Measurements from ENCODE around the gene HSF2. TPM values are rescaled to one million over a fixed set of nuclear protein-coding genes. Genes with fewer than 3 reads are reported as not detected.

The HSF2 gene
- total RNA-seq, 1 donor = 32.9 TPM

DNA sequence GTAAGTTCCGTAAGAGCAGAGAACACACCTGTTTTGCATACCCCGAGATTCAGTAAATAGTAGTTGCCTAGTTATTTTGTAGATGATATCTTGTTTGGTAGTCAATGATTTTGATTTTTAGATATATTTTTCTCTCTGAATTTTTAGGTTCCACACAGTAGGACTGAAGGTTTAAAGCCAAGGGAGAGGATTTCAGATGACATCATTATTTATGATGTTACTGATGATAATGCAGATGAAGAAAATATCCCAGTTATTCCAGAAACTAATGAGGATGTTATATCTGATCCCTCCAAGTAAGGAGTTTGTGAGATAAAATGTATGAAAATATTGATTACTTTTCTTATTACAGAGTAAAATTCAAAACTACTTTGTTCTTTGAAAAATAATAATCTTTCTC, 22.6 kb downstream of the HSF2 start:
- H3K79me2 ChIP-seq (ENCODE audit: insufficient read depth, low read length) = no peaks in the 10 kb centered on the region
- no peak for DNase-seq (ENCODE audit: insufficient read length, low spot score, missing footprints)
- H3K9me3 ChIP-seq (ENCODE audit: low read depth, low read length) = no peaks in the 10 kb centered on the region
- H3K4me1 ChIP-seq (ENCODE audit: insufficient read depth, low read length) = no peaks in the 10 kb centered on the region
- H3K4me2 ChIP-seq (ENCODE audit: insufficient read depth, low read length) = no peak overlapping the region
- no peaks in the 10 kb centered on the region for H4K20me1 ChIP-seq (ENCODE audit: insufficient read depth, low read length)
- no peak overlapping the region for H3K27ac ChIP-seq (ENCODE audit: low read depth, low read length)
- no peak overlapping the region for H3K4me3 ChIP-seq (ENCODE audit: insufficient read depth, low read length)
- H3K27me3 ChIP-seq (ENCODE audit: insufficient read depth, low read length) = no peaks in the 10 kb centered on the region
- no peak overlapping the region for H2AFZ ChIP-seq (ENCODE audit: low read length)
- TF ChIP-seq, protein P1, sequence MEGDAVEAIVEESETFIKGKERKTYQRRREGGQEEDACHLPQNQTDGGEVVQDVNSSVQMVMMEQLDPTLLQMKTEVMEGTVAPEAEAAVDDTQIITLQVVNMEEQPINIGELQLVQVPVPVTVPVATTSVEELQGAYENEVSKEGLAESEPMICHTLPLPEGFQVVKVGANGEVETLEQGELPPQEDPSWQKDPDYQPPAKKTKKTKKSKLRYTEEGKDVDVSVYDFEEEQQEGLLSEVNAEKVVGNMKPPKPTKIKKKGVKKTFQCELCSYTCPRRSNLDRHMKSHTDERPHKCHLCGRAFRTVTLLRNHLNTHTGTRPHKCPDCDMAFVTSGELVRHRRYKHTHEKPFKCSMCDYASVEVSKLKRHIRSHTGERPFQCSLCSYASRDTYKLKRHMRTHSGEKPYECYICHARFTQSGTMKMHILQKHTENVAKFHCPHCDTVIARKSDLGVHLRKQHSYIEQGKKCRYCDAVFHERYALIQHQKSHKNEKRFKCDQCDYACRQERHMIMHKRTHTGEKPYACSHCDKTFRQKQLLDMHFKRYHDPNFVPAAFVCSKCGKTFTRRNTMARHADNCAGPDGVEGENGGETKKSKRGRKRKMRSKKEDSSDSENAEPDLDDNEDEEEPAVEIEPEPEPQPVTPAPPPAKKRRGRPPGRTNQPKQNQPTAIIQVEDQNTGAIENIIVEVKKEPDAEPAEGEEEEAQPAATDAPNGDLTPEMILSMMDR (IDR thresholded peaks at IDR 0.05; ENCODE audit: extremely low read depth, low read depth, low read length) = no peak
- H3K36me3 ChIP-seq (ENCODE audit: insufficient read depth, low read length) = peaks cover 29% of the 10 kb centered on the region

DNA sequence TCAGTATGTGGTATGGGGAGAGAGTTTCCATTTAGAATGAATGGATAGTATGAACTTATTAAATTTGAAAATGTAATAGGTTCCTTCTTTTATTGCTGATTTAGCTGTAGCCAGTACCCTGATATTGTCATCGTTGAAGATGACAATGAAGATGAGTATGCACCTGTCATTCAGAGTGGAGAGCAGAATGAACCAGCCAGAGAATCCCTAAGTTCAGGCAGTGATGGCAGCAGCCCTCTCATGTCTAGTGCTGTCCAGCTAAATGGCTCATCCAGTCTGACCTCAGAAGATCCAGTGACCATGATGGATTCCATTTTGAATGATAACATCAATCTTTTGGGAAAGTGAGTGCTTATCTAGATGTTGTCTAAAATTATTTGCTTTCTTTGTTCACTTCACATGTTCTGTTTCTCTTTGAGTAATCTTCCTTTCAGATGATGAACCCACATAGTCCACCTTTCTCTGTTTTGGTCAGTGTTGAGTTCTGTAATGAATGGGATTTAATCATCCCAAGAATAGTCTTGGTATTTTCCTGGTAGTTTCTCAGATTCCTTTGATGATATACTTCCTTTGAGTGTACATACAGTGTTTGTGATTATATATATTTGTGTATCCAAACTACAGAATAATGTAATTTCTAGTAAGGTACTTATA, 23.3 kb downstream of the HSF2 start:
- no peaks in the 10 kb centered on the region for H3K9me3 ChIP-seq (ENCODE audit: low read depth, low read length)
- no peaks in the 10 kb centered on the region for H3K4me1 ChIP-seq (ENCODE audit: insufficient read depth, low read length)
- H3K27ac ChIP-seq (ENCODE audit: low read depth, low read length) = no peak overlapping the region
- no peak overlapping the region for H3K4me2 ChIP-seq (ENCODE audit: insufficient read depth, low read length)
- H3K27me3 ChIP-seq (ENCODE audit: insufficient read depth, low read length) = no peaks in the 10 kb centered on the region
- H3K36me3 ChIP-seq (ENCODE audit: insufficient read depth, low read length) = peaks cover 36% of the 10 kb centered on the region
- TF ChIP-seq, protein P1 (IDR thresholded peaks at IDR 0.05; ENCODE audit: extremely low read depth, low read depth, low read length) = no peak
- no peaks in the 10 kb centered on the region for H3K79me2 ChIP-seq (ENCODE audit: insufficient read depth, low read length)
- H2AFZ ChIP-seq (ENCODE audit: low read length) = no peak overlapping the region
- no peak overlapping the region for H3K4me3 ChIP-seq (ENCODE audit: insufficient read depth, low read length)
- DNase-seq (ENCODE audit: insufficient read length, low spot score, missing footprints) = no peak
- no peaks in the 10 kb centered on the region for H4K20me1 ChIP-seq (ENCODE audit: insufficient read depth, low read length)

DNA sequence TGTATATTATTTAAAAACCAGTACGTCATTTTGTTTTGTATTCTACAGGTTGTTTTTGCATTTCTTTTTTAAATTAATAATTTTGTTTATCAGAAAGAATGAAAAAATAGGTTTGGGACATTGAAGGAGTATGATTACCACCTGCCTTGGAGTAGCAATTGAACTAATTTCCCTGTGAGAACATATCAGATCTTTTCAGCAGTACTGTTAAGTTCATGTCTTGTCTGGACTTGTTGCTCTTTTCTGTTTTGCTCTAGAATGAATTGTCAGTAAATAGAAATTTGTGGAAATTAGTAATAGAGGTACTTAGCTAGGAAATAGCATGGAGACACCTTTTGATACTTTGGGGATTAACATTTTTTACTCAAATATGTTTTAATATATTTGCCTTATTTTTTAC, 24.3 kb downstream of the HSF2 start:
- Histone ChIP-seq H3K79me2 (ENCODE audit: insufficient read depth, low read length) (no peaks in the 10 kb centered on the region), H3K27me3 (ENCODE audit: insufficient read depth, low read length) (no peaks in the 10 kb centered on the region), H3K4me3 (ENCODE audit: insufficient read depth, low read length) (no peak overlapping the region), H2AFZ (ENCODE audit: low read length) (no peak overlapping the region), H3K4me1 (ENCODE audit: insufficient read depth, low read length) (no peaks in the 10 kb centered on the region), H3K36me3 (ENCODE audit: insufficient read depth, low read length) (peaks cover 39% of the 10 kb centered on the region), H3K27ac (ENCODE audit: low read depth, low read length) (no peak overlapping the region), H3K4me2 (ENCODE audit: insufficient read depth, low read length) (no peak overlapping the region), H3K9me3 (ENCODE audit: low read depth, low read length) (no peaks in the 10 kb centered on the region), H4K20me1 (ENCODE audit: insufficient read depth, low read length) (no peaks in the 10 kb centered on the region)
- no peak for DNase-seq (ENCODE audit: insufficient read length, low spot score, missing footprints)
- TF ChIP-seq, protein P1 (IDR thresholded peaks at IDR 0.05; ENCODE audit: extremely low read depth, low read depth, low read length) = no peak

DNA sequence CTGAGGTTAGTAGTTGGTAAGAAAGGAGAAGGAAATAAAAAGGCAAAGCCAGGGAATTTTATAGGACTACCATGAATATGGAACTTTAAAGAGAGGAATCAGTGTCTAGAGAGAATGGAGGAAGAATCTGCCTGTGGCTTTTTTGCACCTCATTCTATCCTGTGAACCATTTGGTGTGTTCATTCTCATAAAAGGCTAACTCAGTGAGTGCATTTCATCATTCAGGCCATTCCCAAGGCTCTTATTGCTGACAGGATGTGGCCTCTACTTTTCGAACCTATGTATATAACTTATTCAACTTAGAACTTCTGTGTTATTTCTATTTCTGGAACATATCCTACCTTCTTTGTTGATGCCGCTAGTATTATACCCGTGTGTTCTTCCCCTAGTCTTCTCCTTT, 27.1 kb downstream of the HSF2 start:
- H2AFZ ChIP-seq (ENCODE audit: low read length) = no peak overlapping the region
- H3K9me3 ChIP-seq (ENCODE audit: low read depth, low read length) = no peaks in the 10 kb centered on the region
- no peak overlapping the region for H3K4me3 ChIP-seq (ENCODE audit: insufficient read depth, low read length)
- no peak for DNase-seq (ENCODE audit: insufficient read length, low spot score, missing footprints)
- H3K36me3 ChIP-seq (ENCODE audit: insufficient read depth, low read length) = peaks cover 35% of the 10 kb centered on the region
- H3K4me1 ChIP-seq (ENCODE audit: insufficient read depth, low read length) = no peaks in the 10 kb centered on the region
- H3K27ac ChIP-seq (ENCODE audit: low read depth, low read length) = no peak overlapping the region
- TF ChIP-seq, protein P1 (IDR thresholded peaks at IDR 0.05; ENCODE audit: extremely low read depth, low read depth, low read length) = no peak
- H3K4me2 ChIP-seq (ENCODE audit: insufficient read depth, low read length) = no peak overlapping the region
- H4K20me1 ChIP-seq (ENCODE audit: insufficient read depth, low read length) = no peaks in the 10 kb centered on the region
- no peaks in the 10 kb centered on the region for H3K27me3 ChIP-seq (ENCODE audit: insufficient read depth, low read length)
- no peaks in the 10 kb centered on the region for H3K79me2 ChIP-seq (ENCODE audit: insufficient read depth, low read length)

Measured in osteoblast (primary cell).